NCI-H774 (cell line): ENCODE data around the gene CD52.
A peak's percentile ranks its signal among the peaks of the same experiment; 100 is the strongest.

Experiments used
- DNase-seq: peaks from one replicate; lab custom pipeline; 2025; lab: John Stamatoyannopoulos, UW

The CD52 gene

DNA sequence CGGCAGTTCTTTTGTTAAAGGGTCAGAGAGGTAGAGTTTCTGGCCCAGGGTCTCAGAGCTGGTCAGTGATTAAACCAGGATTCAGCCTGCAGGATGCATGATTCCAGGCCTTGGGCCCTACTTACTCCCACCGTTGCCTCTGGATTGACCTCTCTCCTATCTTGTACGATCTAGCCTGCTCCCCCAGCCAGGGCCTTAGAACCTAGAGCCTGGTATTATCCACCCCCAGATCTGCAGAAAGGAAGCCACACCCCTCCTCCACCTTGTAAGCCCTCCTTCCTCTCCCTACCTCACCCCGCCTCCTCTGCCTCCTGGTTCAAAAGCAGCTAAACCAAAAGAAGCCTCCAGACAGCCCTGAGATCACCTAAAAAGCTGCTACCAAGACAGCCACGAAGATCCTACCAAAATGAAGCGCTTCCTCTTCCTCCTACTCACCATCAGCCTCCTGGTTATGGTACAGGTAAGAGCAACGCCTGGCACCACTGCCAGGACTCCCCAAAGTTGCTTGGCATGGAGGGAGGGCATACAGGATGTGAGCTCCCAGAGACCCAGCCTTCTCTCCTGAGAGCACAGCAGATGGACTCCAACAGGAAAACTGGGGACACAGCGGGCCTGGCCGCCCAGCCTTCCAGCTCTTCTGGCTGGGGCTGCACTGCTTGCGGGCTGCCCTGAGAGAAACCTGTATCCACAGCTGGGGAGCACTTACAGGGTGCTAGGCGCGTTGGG, at the start of gene CD52:
Gene CD52 (plus strand): TSS at position 347 of the 726 bp plus-strand sequence. CDS start 60 bp downstream, at position 407.
- DNase-seq = no peak

- DNase-seq = no peak
Measured at GRCh38 chr1:26268290-26269197, 49.2 kb upstream of the CD52 start.

DNA sequence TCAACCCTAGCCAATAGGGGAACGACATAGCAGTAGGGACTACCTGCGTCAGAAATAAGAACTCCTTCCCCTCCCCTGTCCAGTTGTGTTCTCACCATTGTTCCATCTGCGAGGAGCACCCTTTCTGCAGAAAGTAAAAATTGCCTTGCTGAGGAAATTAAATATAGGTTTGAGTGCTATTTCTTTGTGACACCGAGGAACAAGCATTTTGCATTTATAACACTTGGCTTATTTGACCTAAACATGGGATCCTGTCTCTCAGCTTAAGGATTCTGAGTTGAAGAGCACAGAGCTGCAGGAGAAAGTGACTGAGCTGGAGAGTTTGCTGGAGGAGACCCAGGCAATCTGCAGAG, 48.6 kb upstream of the CD52 start:
- DNase-seq = no peak

DNA sequence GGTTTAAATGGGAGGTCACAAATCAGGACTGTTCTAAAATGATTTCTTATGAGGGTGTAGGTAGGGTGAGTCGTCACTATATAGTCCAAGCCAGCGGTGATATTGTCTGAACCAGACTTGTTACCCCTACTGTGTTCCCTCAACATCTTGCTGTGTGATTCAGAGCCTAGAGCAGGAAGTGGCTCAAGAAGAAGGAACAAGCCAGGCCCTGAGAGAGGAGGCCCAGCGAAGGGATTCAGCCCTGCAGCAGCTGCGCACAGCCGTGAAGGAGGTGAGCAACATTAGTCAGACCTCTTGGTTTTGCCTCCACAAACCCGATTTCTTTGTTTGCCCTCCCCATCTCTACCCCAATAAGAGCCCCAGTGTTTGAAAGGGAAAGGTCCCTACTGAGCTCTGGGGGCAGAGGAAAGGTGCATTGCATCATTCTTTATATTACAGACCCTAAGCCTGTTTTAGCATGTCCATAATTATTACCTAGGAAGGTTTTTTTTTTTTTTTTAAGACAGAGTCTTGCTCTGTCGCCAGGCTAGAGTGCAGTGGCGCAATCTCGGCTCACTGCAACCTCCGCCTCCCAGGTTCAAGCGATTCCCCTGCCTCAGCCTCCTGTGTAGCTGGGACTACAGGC, 42.8 kb upstream of the CD52 start:
- DNase-seq = no peak

GRCh38 chr1:26275580-26276431, 42.0 kb upstream of the CD52 start:
- DNase-seq = no peak

- DNase-seq = no peak
Measured at GRCh38 chr1:26276432-26276838, 41.3 kb upstream of the CD52 start.

GRCh38 chr1:26277261-26277661, 40.5 kb upstream of the CD52 start:
- DNase-seq = no peak

GRCh38 chr1:26277719-26278118, 40.0 kb upstream of the CD52 start:
- DNase-seq = no peak

- no peak for DNase-seq
Measured at GRCh38 chr1:26278303-26278702, 39.5 kb upstream of the CD52 start.

GRCh38 chr1:26278724-26279455, 38.9 kb upstream of the CD52 start:
- no peak for DNase-seq

DNA sequence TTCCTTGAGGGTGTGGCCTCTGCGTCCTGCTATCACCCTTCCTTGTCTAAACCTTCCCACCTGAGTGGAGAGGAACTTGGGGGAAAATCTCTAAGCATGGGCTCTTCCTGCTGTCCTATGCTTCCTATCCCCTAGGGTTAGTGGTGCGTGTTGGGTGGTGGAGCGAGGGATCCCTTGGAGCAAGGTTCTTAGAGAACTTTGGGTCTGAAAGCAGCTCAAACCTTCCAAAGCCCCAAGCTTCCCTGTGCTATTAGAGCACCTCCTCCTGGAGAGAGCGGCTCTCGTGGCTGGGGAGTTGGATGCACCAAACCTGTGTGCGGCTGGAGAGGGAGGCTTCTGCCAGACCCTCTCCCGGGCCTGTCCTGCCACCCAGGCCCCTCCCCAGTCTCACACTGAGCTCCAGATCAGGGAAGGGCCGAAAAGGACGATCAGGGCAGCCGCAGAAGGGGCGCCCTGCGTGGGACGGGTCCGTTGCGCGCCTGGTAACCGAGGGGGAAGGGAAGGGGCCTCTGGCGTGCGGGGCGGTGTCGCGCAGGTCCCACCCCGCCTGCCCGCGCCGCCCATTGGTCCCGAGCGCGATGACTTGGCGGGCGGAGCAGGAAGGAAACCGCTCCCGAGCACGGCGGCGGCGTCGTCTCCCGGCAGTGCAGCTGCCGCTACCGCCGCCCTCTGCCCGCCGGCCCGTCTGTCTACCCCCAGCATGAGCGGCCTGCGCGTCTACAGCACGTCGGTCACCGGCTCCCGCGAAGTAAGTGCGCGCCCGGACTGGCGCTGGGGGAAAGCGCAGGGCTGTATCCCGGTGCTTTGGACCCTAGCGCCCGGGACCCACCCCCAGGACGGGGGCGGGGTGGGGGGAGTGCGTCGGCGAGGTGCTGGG, 38.1 kb upstream of the CD52 start, which contains the start of gene SH3BGRL3:
Gene SH3BGRL3 (plus strand): TSS at position 631 of the 877 bp plus-strand sequence. CDS start 70 bp downstream, at position 701.
- DNase-seq = peak; percentile 55

DNA sequence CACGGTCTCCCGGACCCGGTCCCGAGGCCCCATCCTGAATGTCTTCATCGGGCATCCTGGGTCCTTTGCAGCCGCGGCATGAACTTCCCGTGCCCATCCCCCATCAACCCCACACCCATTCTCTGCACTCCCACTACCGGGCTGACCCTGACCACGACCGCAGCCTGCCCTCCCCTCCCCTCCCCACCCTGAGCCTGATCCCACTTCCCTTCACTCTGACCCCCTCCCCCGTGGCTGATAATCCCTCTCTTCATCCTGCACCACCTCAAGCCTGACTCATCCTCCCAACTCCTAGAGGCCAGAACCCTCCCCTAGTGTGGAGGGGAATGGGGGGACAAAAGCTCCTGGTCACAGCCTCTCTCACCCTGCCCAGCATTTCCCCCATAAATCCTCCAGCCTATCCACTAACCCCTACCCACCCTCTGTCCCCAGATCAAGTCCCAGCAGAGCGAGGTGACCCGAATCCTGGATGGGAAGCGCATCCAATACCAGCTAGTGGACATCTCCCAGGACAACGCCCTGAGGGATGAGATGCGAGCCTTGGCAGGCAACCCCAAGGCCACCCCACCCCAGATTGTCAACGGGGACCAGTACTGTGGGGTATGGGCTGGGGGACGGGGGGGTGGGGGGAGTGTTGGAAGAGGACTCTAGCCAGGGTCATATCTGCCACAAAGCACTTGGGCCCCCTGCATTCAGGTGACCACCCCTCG, 37.3 kb upstream of the CD52 start:
- no peak for DNase-seq

- no peak for DNase-seq
Measured at GRCh38 chr1:26281091-26281958, 36.4 kb upstream of the CD52 start.

- no peak for DNase-seq
Measured at GRCh38 chr1:26281971-26282370, 35.8 kb upstream of the CD52 start.

- DNase-seq = no peak
Measured at GRCh38 chr1:26282401-26282918, 35.3 kb upstream of the CD52 start.

DNA sequence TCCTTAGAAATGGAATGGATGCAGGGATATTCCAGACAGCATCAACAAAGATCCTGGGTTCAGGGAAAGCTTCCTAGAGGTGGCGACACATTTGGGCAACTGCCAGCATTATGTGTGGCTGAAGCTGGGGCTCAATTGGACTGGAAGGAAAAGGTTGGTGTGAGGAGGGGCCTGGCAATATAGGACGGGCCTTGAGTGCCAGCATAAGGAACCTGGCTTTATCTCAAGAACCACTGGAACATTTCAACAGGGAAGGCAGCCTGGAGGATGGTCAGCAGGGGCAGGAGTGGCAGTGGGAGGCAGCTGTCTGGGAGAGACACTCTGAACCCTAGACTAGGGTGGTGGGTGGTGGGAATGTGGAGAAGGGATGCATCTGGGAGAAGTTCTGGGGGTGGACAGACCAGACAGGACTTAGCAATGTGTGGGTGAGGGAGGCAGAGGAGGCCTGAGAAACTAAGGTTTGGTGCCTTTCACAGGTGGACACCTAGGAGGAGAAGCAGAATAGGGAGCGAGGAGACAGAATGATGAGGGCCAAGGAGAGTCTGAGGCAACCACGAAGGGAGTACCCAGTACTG, 34.4 kb upstream of the CD52 start:
- no peak for DNase-seq

GRCh38 chr1:26283871-26284596, 33.7 kb upstream of the CD52 start:
- no peak for DNase-seq
